HG03135 (cell line): ENCODE measurements around the gene CEP112.

Experiments
- ATAC-seq: cut with Tn5 transposase; IDR thresholded peaks from one replicate; pipeline ENCODE4 v1.9.1; 2021; ENCODE audit warnings: mild to moderate bottlenecking, moderate library complexity; ENCODE audit not compliant: unreplicated experiment

Gene CEP112

GRCh38 chr17:65664266-65664665 is 527.7 kb downstream of the CEP112 start:
- no peak for ATAC-seq

GRCh38 chr17:65662196-65662595 is 529.7 kb downstream of the CEP112 start:
- ATAC-seq = no peak

GRCh38 chr17:65660947-65661346 is 531.0 kb downstream of the CEP112 start:
- ATAC-seq = no peak

GRCh38 chr17:65660078-65660477 is 531.9 kb downstream of the CEP112 start:
- no peak for ATAC-seq

GRCh38 chr17:65659512-65659911 is 532.4 kb downstream of the CEP112 start:
- ATAC-seq = no peak

- no peak for ATAC-seq
These were observed 534.6 kb downstream of the CEP112 start for GRCh38 chr17:65657251-65657828.

GRCh38 chr17:65656390-65657250 is 535.3 kb downstream of the CEP112 start:
- ATAC-seq = no peak

GRCh38 chr17:65655706-65656105 is 536.2 kb downstream of the CEP112 start:
- no peak for ATAC-seq

- ATAC-seq = no peak
These were observed 547.4 kb downstream of the CEP112 start for GRCh38 chr17:65644545-65644944.

- ATAC-seq = no peak
These were observed 553.5 kb downstream of the CEP112 start for GRCh38 chr17:65638221-65638975.

GRCh38 chr17:65637786-65638185 is 554.1 kb downstream of the CEP112 start:
- ATAC-seq = no peak

GRCh38 chr17:65634533-65634932 is 557.4 kb downstream of the CEP112 start:
- no peak for ATAC-seq

GRCh38 chr17:65633988-65634387 is 557.9 kb downstream of the CEP112 start:
- ATAC-seq = no peak

GRCh38 chr17:65633146-65633881 is 558.6 kb downstream of the CEP112 start:
- ATAC-seq = no peak

GRCh38 chr17:65630502-65630901 is 561.4 kb downstream of the CEP112 start:
- no peak for ATAC-seq

- no peak for ATAC-seq
These were observed 562.7 kb downstream of the CEP112 start for GRCh38 chr17:65629234-65629690.

GRCh38 chr17:65628644-65629036 is 563.3 kb downstream of the CEP112 start:
- no peak for ATAC-seq

- no peak for ATAC-seq
These were observed 563.9 kb downstream of the CEP112 start for GRCh38 chr17:65627891-65628643.

GRCh38 chr17:65627108-65627507 is 564.8 kb downstream of the CEP112 start:
- ATAC-seq = no peak

- no peak for ATAC-seq
These were observed 565.5 kb downstream of the CEP112 start for GRCh38 chr17:65626451-65626850.
